ENCODE data around the gene DGKG. TPM values are rescaled to one million over a fixed set of nuclear protein-coding genes. Genes with fewer than 3 reads are reported as not detected.

Gene DGKG
- total RNA-seq, 1 experiment from 2014 or later: 45.2 TPM

- BruUV-seq (replicated peaks): no TSS peak
- no peak overlapping the region for H3K4me3 ChIP-seq (ENCODE audit: low read depth, low read length, poor library complexity, severe bottlenecking)
- no peak for TF ChIP-seq CTCF (conservative IDR thresholded peaks at IDR 0.05; ENCODE audit: low read depth, low read length)
- no peak for TF ChIP-seq EZH2 (IDR thresholded peaks at IDR 0.05; ENCODE audit: borderline replicate concordance, low read depth, low read length, poor library complexity, severe bottlenecking)
- peaks cover 12% of the 10 kb centered on the region for H3K4me1 ChIP-seq (ENCODE audit: insufficient read depth, low read length, poor library complexity, severe bottlenecking)
- no peaks in the 10 kb centered on the region for H3K36me3 ChIP-seq (ENCODE audit: insufficient read depth, low read length, poor library complexity, severe bottlenecking)
- DNase-seq (ENCODE audit: low spot score): no peak
- ChIA-PET CTCF (no interaction called here), POLR2A (ENCODE audit: low non-redundant PET) (no interaction called here)
- intact Hi-C loops (cut with micrococcal nuclease; ENCODE audit: unreplicated experiment): no loop called here
- no peaks in the 10 kb centered on the region for H3K9me3 ChIP-seq (ENCODE audit: low read depth, low read length, poor library complexity, severe bottlenecking)
- H3K27me3 ChIP-seq (replicated peaks; ENCODE audit: insufficient read depth, low read depth, low read length, poor library complexity): no peaks in the 10 kb centered on the region
- no peak overlapping the region for H3K27ac ChIP-seq (ENCODE audit: low read depth, low read length, poor library complexity, severe bottlenecking)
Measured at GRCh38 chr3:186178412-186178811, 183.6 kb downstream of the DGKG start.

GRCh38 chr3:186176373-186176990, 185.6 kb downstream of the DGKG start:
- TF ChIP-seq EZH2 (IDR thresholded peaks at IDR 0.05; ENCODE audit: borderline replicate concordance, low read depth, low read length, poor library complexity, severe bottlenecking) (no peak), CTCF (conservative IDR thresholded peaks at IDR 0.05; ENCODE audit: low read depth, low read length) (no peak)
- POLR2A ChIA-PET (ENCODE audit: low non-redundant PET): no interaction called here
- CTCF ChIA-PET: no interaction called here
- Histone ChIP-seq H3K27me3 (replicated peaks; ENCODE audit: insufficient read depth, low read depth, low read length, poor library complexity) (no peaks in the 10 kb centered on the region), H3K27ac (ENCODE audit: low read depth, low read length, poor library complexity, severe bottlenecking) (no peak overlapping the region), H3K36me3 (ENCODE audit: insufficient read depth, low read length, poor library complexity, severe bottlenecking) (no peaks in the 10 kb centered on the region), H3K9me3 (ENCODE audit: low read depth, low read length, poor library complexity, severe bottlenecking) (no peaks in the 10 kb centered on the region), H3K4me1 (ENCODE audit: insufficient read depth, low read length, poor library complexity, severe bottlenecking) (no peaks in the 10 kb centered on the region), H3K4me3 (ENCODE audit: low read depth, low read length, poor library complexity, severe bottlenecking) (no peak overlapping the region)
- no TSS peak for BruUV-seq (replicated peaks)
- DNase-seq (ENCODE audit: low spot score): no peak
- intact Hi-C loops (cut with micrococcal nuclease; ENCODE audit: unreplicated experiment): no loop called here

GRCh38 chr3:186173224-186173815, 188.7 kb downstream of the DGKG start:
- POLR2A ChIA-PET (ENCODE audit: low non-redundant PET): interaction anchor here (0.7 kb wide), 1 partner anchor 222 kb away, joined by 4 read pairs; no protein-coding TSS in a partner anchor
- Histone ChIP-seq H3K9me3 (ENCODE audit: low read depth, low read length, poor library complexity, severe bottlenecking) (no peaks in the 10 kb centered on the region), H3K4me3 (ENCODE audit: low read depth, low read length, poor library complexity, severe bottlenecking) (no peak overlapping the region), H3K4me1 (ENCODE audit: insufficient read depth, low read length, poor library complexity, severe bottlenecking) (no peaks in the 10 kb centered on the region), H3K36me3 (ENCODE audit: insufficient read depth, low read length, poor library complexity, severe bottlenecking) (no peaks in the 10 kb centered on the region), H3K27ac (ENCODE audit: low read depth, low read length, poor library complexity, severe bottlenecking) (no peak overlapping the region), H3K27me3 (replicated peaks; ENCODE audit: insufficient read depth, low read depth, low read length, poor library complexity) (no peaks in the 10 kb centered on the region)
- DNase-seq (ENCODE audit: low spot score): no peak
- intact Hi-C loops (cut with micrococcal nuclease; ENCODE audit: unreplicated experiment): no loop called here
- BruUV-seq (replicated peaks): no TSS peak
- TF ChIP-seq EZH2 (IDR thresholded peaks at IDR 0.05; ENCODE audit: borderline replicate concordance, low read depth, low read length, poor library complexity, severe bottlenecking) (no peak), CTCF (conservative IDR thresholded peaks at IDR 0.05; ENCODE audit: low read depth, low read length) (no peak)
- CTCF ChIA-PET: no interaction called here

All from A673 (cell line).